ENCODE measurements around the gene ASPG.

ASPG gene

DNA sequence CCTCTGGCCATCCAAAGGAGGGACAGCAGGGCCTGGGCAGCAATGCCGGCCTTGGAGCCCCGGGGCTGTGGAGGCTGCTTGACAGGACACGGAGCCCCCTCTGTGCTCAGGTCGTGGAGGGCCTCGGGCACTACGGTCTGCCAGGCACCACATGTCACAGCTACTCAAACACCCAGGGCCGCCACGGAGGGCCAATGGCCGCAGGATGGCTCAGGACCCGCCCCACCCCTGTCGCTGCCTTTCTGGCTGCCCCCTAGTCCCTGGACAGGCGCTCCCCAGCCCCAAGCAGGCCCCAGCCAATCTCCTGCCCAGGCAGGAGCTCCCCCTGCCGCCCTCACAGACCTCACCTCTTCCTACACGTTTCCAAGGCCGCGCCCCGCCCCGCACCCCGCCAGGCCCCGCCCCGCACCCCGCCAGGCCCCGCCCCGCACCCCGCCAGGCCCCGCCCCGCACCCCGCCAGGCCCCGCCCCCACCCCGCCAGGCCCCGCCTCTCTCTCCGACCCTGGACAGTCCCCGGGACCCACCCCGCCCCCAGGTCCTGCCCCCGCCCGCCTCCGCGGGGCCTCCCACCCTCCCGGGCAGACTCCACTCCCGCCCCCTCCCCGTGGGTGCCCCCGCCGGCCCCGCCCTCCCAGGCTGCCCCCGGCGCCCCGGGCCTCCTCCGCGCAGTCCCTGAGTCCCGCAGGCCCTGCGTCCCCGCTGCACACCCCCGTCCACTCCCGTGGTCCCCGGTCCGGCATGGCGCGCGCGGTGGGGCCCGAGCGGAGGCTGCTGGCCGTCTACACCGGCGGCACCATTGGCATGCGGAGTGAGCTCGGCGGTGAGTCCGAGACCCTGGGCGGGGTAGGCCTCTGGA is at the start of gene ASPG:
TSS of gene ASPG (plus strand) at position 669 of the 857 bp plus-strand sequence. CDS start at position 740, 71 bp downstream.
- in situ Hi-C loops (cut with MboI; ENCODE audit: low sequenced_read_pairs): no loop called here

- in situ Hi-C loops (cut with MboI; ENCODE audit: low sequenced_read_pairs): no loop called here
These were observed 49.3 kb upstream of the ASPG start for GRCh38 chr14:104036212-104036611.

DNA sequence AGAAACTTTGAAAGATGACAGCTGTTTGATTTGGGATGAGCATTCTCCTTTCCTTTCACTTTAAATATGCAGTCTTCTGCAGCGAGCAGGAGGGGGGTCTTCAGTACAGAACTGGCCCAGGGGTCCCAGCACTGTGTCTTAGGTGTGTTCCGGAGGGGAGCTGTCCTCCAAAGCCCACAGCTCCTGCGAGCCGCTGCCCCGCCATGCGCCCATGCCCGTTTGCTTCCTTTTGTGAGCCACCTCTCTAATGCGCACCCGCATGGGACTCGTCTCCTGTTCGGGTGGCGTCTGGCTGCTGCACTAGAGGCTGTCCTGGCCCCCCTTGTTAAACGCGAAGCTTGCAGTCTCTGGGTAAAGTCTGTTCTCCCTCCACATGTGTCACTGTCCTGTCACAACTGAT is 48.4 kb upstream of the ASPG start:
- in situ Hi-C loops (cut with MboI; ENCODE audit: low sequenced_read_pairs): no loop called here

GRCh38 chr14:104037903-104038302 is 47.6 kb upstream of the ASPG start:
- in situ Hi-C loops (cut with MboI; ENCODE audit: low sequenced_read_pairs): no loop called here

GRCh38 chr14:104039214-104039613 is 46.3 kb upstream of the ASPG start:
- in situ Hi-C loops (cut with MboI; ENCODE audit: low sequenced_read_pairs): no loop called here

DNA sequence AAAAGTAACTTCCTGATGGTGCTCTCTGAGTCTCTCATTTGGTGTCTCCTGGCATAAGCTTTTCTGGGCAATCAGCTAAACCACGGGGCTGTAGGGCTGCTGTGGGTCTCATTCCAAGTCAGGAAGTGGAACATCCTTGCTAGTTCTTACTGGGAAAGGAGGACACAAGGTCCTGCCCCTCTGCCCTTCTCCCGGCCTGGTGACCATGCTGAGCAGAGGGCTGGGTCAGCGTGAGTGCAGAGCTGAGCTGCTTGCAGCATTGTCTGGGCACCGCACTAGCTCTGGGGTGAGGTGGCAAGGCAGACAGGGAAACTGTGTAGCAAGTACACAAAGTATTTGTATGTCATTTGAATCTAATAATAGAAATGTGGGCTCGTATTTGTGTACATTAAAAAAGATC is 45.0 kb upstream of the ASPG start:
- in situ Hi-C loops (cut with MboI; ENCODE audit: low sequenced_read_pairs): no loop called here

GRCh38 chr14:104041430-104042104 is 43.9 kb upstream of the ASPG start:
- in situ Hi-C loops (cut with MboI; ENCODE audit: low sequenced_read_pairs): no loop called here

DNA sequence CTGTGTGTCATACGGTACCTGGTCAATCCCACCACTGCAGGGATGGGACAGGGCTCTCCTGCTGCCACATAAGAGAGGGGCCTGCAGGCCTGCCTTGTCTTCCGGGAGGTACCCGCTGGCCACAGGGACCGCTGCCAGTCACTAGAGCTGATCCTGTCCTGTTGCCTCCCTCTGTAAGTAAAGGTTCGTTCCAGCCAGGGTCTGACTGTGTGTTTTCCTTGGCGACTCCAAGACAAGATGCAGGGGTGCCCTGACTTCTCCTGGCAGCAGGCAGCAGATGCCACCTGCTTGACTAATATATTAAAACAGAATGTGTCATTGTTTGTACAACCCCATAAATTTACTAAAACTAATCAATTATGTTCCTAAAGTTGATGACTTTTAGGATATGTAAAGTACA is 41.5 kb upstream of the ASPG start:
- in situ Hi-C loops (cut with MboI; ENCODE audit: low sequenced_read_pairs): no loop called here

DNA sequence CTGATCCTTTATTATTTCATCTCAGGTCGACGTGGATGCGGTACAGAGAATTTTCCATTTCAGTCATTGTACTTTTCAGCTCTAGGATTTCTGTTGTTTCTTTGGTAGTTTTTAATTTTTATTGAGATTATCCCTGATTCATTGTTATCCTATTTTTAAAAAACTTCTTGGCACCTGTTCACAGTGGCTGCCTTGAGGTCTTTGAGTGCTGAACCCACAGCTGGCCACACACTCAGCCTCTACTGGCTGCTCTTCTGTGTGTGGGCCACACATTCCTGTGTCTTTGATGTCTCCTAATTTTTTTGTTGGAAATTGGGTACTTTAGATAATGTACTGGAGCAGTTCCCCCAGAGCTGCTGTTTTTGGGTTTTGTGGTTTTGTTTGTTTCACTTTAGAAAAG is 37.7 kb upstream of the ASPG start:
- in situ Hi-C loops (cut with MboI; ENCODE audit: low sequenced_read_pairs): no loop called here

- in situ Hi-C loops (cut with MboI; ENCODE audit: low sequenced_read_pairs): no loop called here
These were observed 36.6 kb upstream of the ASPG start for GRCh38 chr14:104048758-104049507.

- in situ Hi-C loops (cut with MboI; ENCODE audit: low sequenced_read_pairs): no loop called here
These were observed 35.8 kb upstream of the ASPG start for GRCh38 chr14:104049576-104050240.

DNA sequence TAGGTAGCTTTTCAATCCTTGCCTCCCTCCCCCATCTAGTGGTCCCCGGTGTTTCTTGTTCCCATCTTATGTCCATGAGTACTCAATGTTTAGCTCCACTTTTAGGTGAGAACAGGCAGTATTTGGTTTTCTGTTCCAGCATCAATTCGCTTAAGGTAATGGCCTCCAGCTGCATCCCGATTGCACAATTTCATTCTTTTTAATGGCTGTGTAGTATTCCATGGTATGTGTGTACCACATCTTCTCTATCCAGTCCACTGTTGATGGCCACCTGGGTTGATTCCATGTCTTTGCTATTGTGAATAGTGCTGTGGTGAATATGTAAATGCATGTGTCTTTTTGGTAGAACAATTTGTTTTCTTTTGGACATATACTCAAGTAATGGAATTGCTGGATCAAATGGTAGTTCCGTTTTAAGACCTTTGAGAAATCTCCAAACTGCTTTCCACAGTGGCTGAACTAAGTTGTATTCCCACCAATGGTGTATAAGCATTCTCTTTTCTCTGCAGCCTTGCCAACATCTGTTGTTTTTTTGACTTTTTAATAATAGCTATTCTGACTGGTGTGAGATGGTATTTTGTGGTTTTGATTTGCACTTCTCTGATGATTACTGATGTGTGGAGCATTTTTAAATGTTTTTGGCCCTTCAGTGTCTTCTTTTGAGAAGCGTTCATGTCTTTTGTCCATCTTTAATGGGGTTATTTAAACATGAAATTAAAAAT is 34.2 kb upstream of the ASPG start:
- in situ Hi-C loops (cut with MboI; ENCODE audit: low sequenced_read_pairs): no loop called here

- in situ Hi-C loops (cut with MboI; ENCODE audit: low sequenced_read_pairs): no loop called here
These were observed 31.1 kb upstream of the ASPG start for GRCh38 chr14:104054222-104054905.

DNA sequence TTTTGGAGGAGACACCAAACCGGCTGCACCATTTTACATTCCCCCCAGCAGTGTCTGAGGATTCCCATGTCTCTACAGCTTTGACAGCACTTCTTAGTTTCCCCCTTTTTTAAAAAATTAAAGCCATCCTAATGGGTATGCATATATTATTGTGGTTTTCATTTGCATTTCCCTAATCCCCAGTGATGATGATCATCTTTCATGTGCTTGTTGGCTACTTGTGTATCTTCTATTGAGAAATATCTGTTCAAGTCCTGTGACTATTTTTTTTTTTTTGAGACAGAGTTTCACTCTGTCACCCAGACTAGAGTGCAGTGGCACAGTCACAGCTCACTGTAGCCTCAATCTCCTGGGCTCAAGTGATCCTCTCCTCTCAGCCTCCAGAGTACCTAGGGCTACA is 23.2 kb upstream of the ASPG start:
- in situ Hi-C loops (cut with MboI; ENCODE audit: low sequenced_read_pairs): no loop called here

DNA sequence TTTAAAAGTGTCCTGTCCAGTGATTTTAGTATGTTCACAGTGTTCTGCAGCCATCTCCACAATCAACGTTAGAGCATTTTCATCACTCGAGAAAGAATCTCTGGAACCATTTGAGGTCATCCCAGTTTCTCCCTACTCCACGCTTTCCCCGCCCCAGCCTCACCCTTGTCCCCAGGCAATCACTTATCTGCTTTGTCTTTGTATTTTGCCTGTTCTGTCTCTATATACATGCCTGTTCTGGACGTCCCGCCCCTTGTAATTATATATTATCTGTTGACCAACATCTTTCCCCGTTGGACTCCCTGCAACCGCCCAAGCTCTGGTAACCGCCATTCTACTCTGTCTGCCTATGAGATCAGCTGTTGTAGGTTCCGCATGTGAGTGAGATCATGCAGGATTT is 21.5 kb upstream of the ASPG start:
- in situ Hi-C loops (cut with MboI; ENCODE audit: low sequenced_read_pairs): no loop called here

GRCh38 chr14:104066279-104066678 is 19.2 kb upstream of the ASPG start:
- in situ Hi-C loops (cut with MboI; ENCODE audit: low sequenced_read_pairs): no loop called here

DNA sequence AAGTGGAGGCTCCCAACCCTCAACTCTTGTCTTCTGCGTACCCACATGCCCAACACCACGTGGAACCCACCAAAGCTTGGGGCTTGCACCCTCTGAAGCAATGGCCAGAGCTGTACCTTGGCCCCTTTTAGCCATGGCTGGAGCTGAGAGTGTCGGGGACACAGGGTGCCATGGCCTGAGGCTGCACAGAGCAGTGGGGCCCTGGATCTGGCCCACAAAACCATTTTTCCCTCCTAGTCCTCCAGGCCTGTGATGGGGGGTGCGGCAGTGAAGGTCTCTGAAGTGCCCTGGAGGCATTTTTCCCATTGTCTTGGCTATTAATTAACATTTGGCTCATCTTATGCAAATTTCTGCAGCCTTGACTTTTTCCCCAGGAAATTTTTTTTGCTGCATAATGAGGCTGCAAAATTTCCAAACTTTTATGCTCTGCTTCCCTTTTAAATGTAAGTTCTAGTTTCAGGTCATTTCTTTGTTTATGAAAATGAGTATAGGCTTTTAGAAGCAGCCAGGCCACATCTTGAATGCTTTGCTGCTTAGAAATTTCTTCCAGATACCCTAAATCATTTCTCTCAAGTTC is 18.7 kb upstream of the ASPG start:
- in situ Hi-C loops (cut with MboI; ENCODE audit: low sequenced_read_pairs): no loop called here

GRCh38 chr14:104069541-104069940 is 16.0 kb upstream of the ASPG start:
- in situ Hi-C loops (cut with MboI; ENCODE audit: low sequenced_read_pairs): no loop called here

GRCh38 chr14:104072586-104072985 is 12.9 kb upstream of the ASPG start:
- in situ Hi-C loops (cut with MboI; ENCODE audit: low sequenced_read_pairs): no loop called here

DNA sequence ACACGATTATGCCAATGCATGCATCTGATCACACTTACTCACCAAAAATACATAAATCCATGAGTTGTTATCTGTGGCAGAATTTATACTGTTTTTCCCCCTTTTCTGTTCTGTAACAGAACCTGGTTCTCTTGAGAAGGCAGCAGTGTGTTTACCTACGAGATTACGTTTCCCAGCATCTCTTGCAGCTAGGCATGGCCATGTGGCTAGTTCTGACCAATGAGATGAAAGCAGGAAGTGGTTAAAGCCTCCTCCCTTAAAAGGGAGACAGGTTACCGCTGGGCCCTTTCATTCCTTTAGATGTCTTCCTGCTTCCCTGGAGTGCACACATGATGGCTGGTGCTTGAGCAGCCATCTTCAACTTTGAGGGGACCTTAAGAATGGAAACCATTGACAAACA is 11.7 kb upstream of the ASPG start:
- in situ Hi-C loops (cut with MboI; ENCODE audit: low sequenced_read_pairs): no loop called here

All from HL-60/S4 (cell line).